Measurements from ENCODE around the gene LDB1.

LDB1 gene

GRCh38 chr10:102120142-102120990 lies at the start of gene LDB1:
Gene LDB1 (minus strand): TSS chr10:102120368. CDS start chr10:102120110, 258 bp downstream.
- Histone ChIP-seq H3K36me3 (ENCODE audit: control insufficient read depth, low read length) (no peaks in the 10 kb centered on the region; the same call in 1 of the 2 replicates), H3K79me2 (ENCODE audit: control insufficient read depth, low read length) (peaks cover 56% of the 10 kb centered on the region), H3F3A (ENCODE audit: control insufficient read depth, insufficient read depth) (peaks cover 45% of the 10 kb centered on the region), H3K27me3 (ENCODE audit: control insufficient read depth, low read length) (no peaks in the 10 kb centered on the region), H3K27ac (ENCODE audit: low read depth, low read length) (peak within 1 kb of the TSS; percentile 86), H3K9me3 (ENCODE audit: control insufficient read depth, insufficient read depth, low read length) (no peaks in the 10 kb centered on the region), H3K4me1 (ENCODE audit: control insufficient read depth, low read length) (peaks cover 54% of the 10 kb centered on the region), H3K9me2 (replicated peaks; ENCODE audit: control insufficient read depth, low read length) (no peaks in the 10 kb centered on the region), H4K20me1 (ENCODE audit: control insufficient read depth, insufficient read depth, low read depth, low read length) (no peaks in the 10 kb centered on the region), H3K4me2 (ENCODE audit: low read length) (peak within 1 kb of the TSS; percentile 99), H3K4me3 (ENCODE audit: low read length) (peak within 1 kb of the TSS; percentile 97)
- TF ChIP-seq EZH2phosphoT487 (IDR thresholded peaks at IDR 0.05; ENCODE audit: borderline replicate concordance, low read length) (no peak), CTCF (IDR thresholded peaks at IDR 0.05; ENCODE audit: low read depth, low read length, poor library complexity, severe bottlenecking) (no peak)

- peaks cover 11% of the 10 kb centered on the region for H3K4me1 ChIP-seq (ENCODE audit: control insufficient read depth, low read length)
Observed at GRCh38 chr10:102167861-102168260, 47.7 kb upstream of the LDB1 start.

GRCh38 chr10:102163342-102163989 lies 43.3 kb upstream of the LDB1 start:
- TF ChIP-seq CTCF (IDR thresholded peaks at IDR 0.05; ENCODE audit: low read depth, low read length, poor library complexity, severe bottlenecking) (no peak), EZH2phosphoT487 (IDR thresholded peaks at IDR 0.05; ENCODE audit: borderline replicate concordance, low read length) (no peak)
- Histone ChIP-seq H3K4me2 (ENCODE audit: low read length) (no peak overlapping the region), H3K9me3 (ENCODE audit: control insufficient read depth, insufficient read depth, low read length) (no peaks in the 10 kb centered on the region), H3K79me2 (ENCODE audit: control insufficient read depth, low read length) (peaks cover 4% of the 10 kb centered on the region), H3K9me2 (replicated peaks; ENCODE audit: control insufficient read depth, low read length) (no peaks in the 10 kb centered on the region), H3K27ac (ENCODE audit: low read depth, low read length) (no peak overlapping the region), H3K4me1 (ENCODE audit: control insufficient read depth, low read length) (no peaks in the 10 kb centered on the region), H3K4me3 (ENCODE audit: low read length) (no peak overlapping the region), H3F3A (ENCODE audit: control insufficient read depth, insufficient read depth) (peaks cover 30% of the 10 kb centered on the region), H4K20me1 (ENCODE audit: control insufficient read depth, insufficient read depth, low read depth, low read length) (peaks cover 6% of the 10 kb centered on the region), H3K27me3 (ENCODE audit: control insufficient read depth, low read length) (no peaks in the 10 kb centered on the region), H3K36me3 (ENCODE audit: control insufficient read depth, low read length) (peaks cover 57% of the 10 kb centered on the region)

More at GRCh38 chr10:102167861-102168260, 47.7 kb upstream of the LDB1 start:
- TF ChIP-seq EZH2phosphoT487 (IDR thresholded peaks at IDR 0.05; ENCODE audit: borderline replicate concordance, low read length), result no peak
- TF ChIP-seq CTCF (IDR thresholded peaks at IDR 0.05; ENCODE audit: low read depth, low read length, poor library complexity, severe bottlenecking), result no peak
- H3K27me3 ChIP-seq (ENCODE audit: control insufficient read depth, low read length), result no peaks in the 10 kb centered on the region
- no peaks in the 10 kb centered on the region for H4K20me1 ChIP-seq (ENCODE audit: control insufficient read depth, insufficient read depth, low read depth, low read length)
- H3K9me3 ChIP-seq (ENCODE audit: control insufficient read depth, insufficient read depth, low read length), result no peaks in the 10 kb centered on the region
- H3K9me2 ChIP-seq (replicated peaks; ENCODE audit: control insufficient read depth, low read length), result no peaks in the 10 kb centered on the region
- peaks cover 13% of the 10 kb centered on the region for H3K36me3 ChIP-seq (ENCODE audit: control insufficient read depth, low read length)
- no peak overlapping the region for H3K4me3 ChIP-seq (ENCODE audit: low read length)
- no peaks in the 10 kb centered on the region for H3K79me2 ChIP-seq (ENCODE audit: control insufficient read depth, low read length)
- H3F3A ChIP-seq (ENCODE audit: control insufficient read depth, insufficient read depth), result peaks cover 14% of the 10 kb centered on the region
- H3K4me2 ChIP-seq (ENCODE audit: low read length), result no peak overlapping the region
- no peak overlapping the region for H3K27ac ChIP-seq (ENCODE audit: low read depth, low read length)
